Dendritic cell treated with granulocyte-macrophage colony-stimulating factor and Interleukin-4, amounts not matched to agents 40 ng/mL and 50 ng/mL, for 4 days (primary cell): ENCODE measurements around the gene DHRS2.

Experiments used
- H3K27ac Mint-ChIP-seq: one replicate; pipeline ENCODE4 v1.8.0; 2022; ENCODE audit warnings: mild to moderate bottlenecking, mixed read lengths
- H3K27me3 Mint-ChIP-seq: one replicate; pipeline ENCODE4 v1.8.0; 2022; ENCODE audit warnings: mild to moderate bottlenecking, mixed read lengths
- H3K36me3 Mint-ChIP-seq: one replicate; pipeline ENCODE4 v1.8.0; 2022; ENCODE audit warnings: low read depth, mixed read lengths
- H3K4me1 Mint-ChIP-seq: one replicate; pipeline ENCODE4 v1.8.0; 2022; ENCODE audit warnings: low read depth, mixed read lengths
- H3K4me3 Mint-ChIP-seq: one replicate; pipeline ENCODE4 v1.8.0; 2022; ENCODE audit warnings: mild to moderate bottlenecking, moderate library complexity, mixed read lengths
- H3K9me3 Mint-ChIP-seq: one replicate; pipeline ENCODE4 v1.8.0; 2022; ENCODE audit warnings: mixed read lengths
- intact Hi-C: fragments of 100-400 bp; cut with micrococcal nuclease; formaldehyde crosslinking; loops from one replicate; pipeline ENCODE4 v1.15.0; 2022

Gene DHRS2

GRCh38 chr14:23620177-23620702 is 15.9 kb upstream of the DHRS2 start:
- H3K9me3 Mint-ChIP-seq, result peaks cover 13% of the 10 kb centered on the region
- peaks cover 9% of the 10 kb centered on the region for H3K27me3 Mint-ChIP-seq
- intact Hi-C loops, result no loop called here
- no peak overlapping the region for H3K4me3 Mint-ChIP-seq
- H3K27ac Mint-ChIP-seq, result peak overlapping the region; percentile 56
- H3K36me3 Mint-ChIP-seq, result no peaks in the 10 kb centered on the region
- peaks cover 39% of the 10 kb centered on the region for H3K4me1 Mint-ChIP-seq

DNA sequence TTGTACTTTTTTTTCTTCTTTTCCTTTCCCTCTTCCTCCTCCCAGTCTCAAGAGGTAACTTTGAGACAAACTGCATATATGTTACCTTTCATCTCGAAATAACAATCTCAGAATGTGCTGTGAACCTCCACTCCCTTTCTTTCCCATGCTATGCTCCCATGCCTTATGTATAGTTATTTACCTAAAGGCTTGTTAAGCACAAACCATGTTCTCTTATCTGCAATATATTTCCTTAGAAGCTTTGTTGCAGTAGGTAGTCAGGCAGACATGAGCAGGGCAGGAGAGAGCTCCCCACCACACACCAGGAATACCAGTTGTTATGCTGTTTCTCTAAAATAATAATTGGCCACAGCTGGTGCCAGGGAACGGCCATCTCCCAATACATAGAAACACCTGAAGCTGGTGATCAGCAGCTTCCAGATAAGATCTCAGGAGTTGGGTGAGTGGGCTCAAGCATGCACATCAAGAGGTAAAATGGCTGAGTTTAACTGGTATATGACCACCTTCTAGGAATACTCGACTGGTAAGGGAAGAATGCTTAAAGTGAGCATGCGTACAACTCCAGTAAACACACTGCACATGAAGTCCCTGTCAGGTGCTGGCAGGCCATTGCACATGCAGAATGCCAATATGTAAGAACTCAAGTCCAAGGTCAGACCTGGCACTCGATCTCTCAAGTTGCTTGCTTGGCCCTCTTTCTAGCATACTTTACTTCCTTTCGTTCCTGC is 14.8 kb upstream of the DHRS2 start:
- intact Hi-C loops, result no loop called here
- H3K4me1 Mint-ChIP-seq, result peaks cover 30% of the 10 kb centered on the region

GRCh38 chr14:23621932-23622730 is 14.0 kb upstream of the DHRS2 start:
- no peak overlapping the region for H3K4me3 Mint-ChIP-seq
- H3K4me1 Mint-ChIP-seq, result peaks cover 30% of the 10 kb centered on the region
- peaks cover 17% of the 10 kb centered on the region for H3K9me3 Mint-ChIP-seq
- no peaks in the 10 kb centered on the region for H3K36me3 Mint-ChIP-seq
- H3K27me3 Mint-ChIP-seq, result peaks cover 14% of the 10 kb centered on the region
- H3K27ac Mint-ChIP-seq, result no peak overlapping the region
- intact Hi-C loops, result no loop called here

More for the DNA sequence above, 14.8 kb upstream of the DHRS2 start:
- H3K27me3 Mint-ChIP-seq, result peaks cover 9% of the 10 kb centered on the region
- H3K9me3 Mint-ChIP-seq, result peaks cover 17% of the 10 kb centered on the region
- H3K27ac Mint-ChIP-seq, result no peak overlapping the region
- no peaks in the 10 kb centered on the region for H3K36me3 Mint-ChIP-seq
- H3K4me3 Mint-ChIP-seq, result no peak overlapping the region

DNA sequence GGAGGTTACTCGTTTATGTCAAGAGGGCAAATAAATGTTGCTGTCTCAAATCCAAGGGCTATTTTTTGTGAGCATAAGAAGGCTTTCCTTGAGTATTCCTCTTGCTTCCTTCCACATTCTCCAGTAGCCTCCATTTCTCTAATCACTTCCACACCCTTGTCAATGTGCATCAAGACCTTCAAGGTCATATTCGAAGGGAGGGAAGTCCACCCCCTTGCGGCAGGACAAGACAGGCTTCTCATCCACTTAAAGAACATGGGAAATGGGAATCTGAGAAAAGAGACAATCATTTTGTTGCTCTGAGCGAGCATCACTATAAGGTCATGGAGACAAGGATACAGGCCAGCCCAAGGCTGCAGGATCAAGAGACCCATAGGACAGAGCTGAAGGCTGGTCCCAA is 13.2 kb upstream of the DHRS2 start:
- no peak overlapping the region for H3K4me3 Mint-ChIP-seq
- H3K4me1 Mint-ChIP-seq, result peaks cover 30% of the 10 kb centered on the region
- no peaks in the 10 kb centered on the region for H3K36me3 Mint-ChIP-seq
- peaks cover 17% of the 10 kb centered on the region for H3K9me3 Mint-ChIP-seq
- peaks cover 15% of the 10 kb centered on the region for H3K27me3 Mint-ChIP-seq
- H3K27ac Mint-ChIP-seq, result no peak overlapping the region
- intact Hi-C loops, result no loop called here

- intact Hi-C loops, result no loop called here
- peaks cover 14% of the 10 kb centered on the region for H3K27me3 Mint-ChIP-seq
Observed at GRCh38 chr14:23623962-23624361, 12.2 kb upstream of the DHRS2 start.

DNA sequence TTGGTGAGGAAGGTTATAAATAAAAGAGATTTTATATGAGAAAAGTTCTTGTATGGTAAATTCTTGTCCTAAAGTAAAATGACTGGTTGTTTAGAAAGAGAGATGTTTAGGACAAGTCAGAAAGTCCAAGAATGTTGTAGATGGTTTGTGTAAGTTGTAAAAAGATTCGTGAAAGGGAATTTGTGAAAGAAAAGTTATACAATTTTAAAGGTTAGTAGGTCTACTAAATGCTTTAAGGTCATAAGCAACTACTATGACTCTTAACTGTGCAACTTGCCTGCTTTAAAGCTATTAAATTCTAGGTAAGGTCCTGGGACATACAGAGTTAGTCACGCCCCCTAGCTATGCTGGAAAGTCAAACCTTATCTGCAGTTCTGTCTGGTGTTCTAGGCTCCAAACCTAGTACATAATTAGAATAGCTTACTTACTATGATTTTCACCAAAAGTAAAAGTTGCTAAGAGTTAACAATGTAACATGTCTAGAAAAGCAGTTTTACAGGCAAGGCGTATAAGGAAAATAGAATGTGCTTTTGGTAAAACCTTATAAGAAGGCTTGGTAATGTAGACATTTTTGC is 11.2 kb upstream of the DHRS2 start:
- intact Hi-C loops, result no loop called here
- Mint-ChIP-seq H3K4me1 (peaks cover 23% of the 10 kb centered on the region), H3K27me3 (peaks cover 13% of the 10 kb centered on the region), H3K4me3 (no peak overlapping the region), H3K9me3 (peaks cover 17% of the 10 kb centered on the region), H3K27ac (no peak overlapping the region), H3K36me3 (no peaks in the 10 kb centered on the region)

More at GRCh38 chr14:23623962-23624361, 12.2 kb upstream of the DHRS2 start:
- no peaks in the 10 kb centered on the region for H3K36me3 Mint-ChIP-seq
- H3K27ac Mint-ChIP-seq, result no peak overlapping the region
- peaks cover 17% of the 10 kb centered on the region for H3K9me3 Mint-ChIP-seq
- H3K4me3 Mint-ChIP-seq, result no peak overlapping the region
- H3K4me1 Mint-ChIP-seq, result peaks cover 21% of the 10 kb centered on the region

DNA sequence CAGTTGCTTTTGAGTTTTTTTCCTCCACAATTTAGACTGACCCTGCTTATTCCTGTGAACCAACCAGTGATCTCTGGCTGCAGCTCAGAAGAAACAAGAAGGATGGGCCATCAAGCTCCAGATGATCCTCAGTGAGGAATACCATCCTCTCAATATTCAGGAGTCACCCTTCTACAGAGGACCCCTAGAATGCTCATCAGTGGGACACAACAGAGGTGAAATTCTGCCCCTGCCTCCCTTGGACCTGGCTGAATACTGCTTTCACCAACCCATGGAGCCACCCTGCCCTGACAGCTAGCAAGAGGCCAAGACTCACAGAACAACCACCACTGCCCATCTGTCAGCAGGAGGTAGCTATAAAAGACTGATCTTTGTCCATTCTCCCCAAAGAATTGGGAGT is 9.2 kb upstream of the DHRS2 start:
- Mint-ChIP-seq H3K36me3 (no peaks in the 10 kb centered on the region), H3K9me3 (peaks cover 17% of the 10 kb centered on the region), H3K27ac (no peak overlapping the region), H3K4me1 (peaks cover 33% of the 10 kb centered on the region), H3K27me3 (peaks cover 16% of the 10 kb centered on the region), H3K4me3 (no peak overlapping the region)
- intact Hi-C loops, result no loop called here

DNA sequence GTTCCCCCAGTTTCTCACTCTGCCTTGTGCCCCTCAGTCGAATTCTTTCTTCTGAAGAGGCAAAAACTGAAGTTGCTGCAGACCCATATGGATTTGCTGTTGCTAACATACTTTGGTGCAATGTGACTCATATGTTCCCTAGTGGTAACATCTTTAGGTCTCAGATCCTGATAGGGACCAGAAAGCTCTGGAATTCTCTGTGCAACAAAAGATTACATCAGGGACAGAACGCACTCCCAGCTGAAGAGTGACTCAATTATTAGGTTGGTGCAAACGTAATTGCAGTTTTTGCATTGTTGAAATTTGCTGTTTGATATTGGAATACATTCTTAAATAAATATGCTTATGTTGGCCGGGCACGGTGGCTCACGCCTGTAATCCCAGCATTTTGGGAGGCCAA is 8.2 kb upstream of the DHRS2 start:
- H3K9me3 Mint-ChIP-seq, result peaks cover 17% of the 10 kb centered on the region
- H3K4me1 Mint-ChIP-seq, result peaks cover 31% of the 10 kb centered on the region
- H3K27me3 Mint-ChIP-seq, result peaks cover 20% of the 10 kb centered on the region
- no peaks in the 10 kb centered on the region for H3K36me3 Mint-ChIP-seq
- no peak overlapping the region for H3K27ac Mint-ChIP-seq
- no peak overlapping the region for H3K4me3 Mint-ChIP-seq
- intact Hi-C loops, result no loop called here

DNA sequence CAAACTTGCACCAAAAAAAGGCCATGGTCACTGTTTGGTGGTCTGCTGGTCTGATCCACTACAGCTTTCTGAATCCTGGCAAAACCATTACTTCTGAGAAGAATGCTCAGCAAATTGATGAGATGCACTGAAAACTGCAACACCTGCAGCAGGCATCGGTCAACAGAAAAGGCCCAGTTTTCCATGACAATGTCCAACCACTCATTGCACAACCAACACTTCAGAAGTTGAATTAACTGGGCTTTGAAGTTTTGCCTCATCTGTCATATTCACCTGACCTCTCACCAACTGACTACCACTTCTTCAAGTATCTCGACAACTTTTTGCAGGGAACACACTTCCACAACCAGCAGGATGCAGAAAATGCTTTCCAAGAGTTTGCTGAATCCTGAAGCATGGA is 7.0 kb upstream of the DHRS2 start:
- H3K36me3 Mint-ChIP-seq, result no peaks in the 10 kb centered on the region
- H3K4me1 Mint-ChIP-seq, result peaks cover 40% of the 10 kb centered on the region
- peaks cover 25% of the 10 kb centered on the region for H3K27me3 Mint-ChIP-seq
- intact Hi-C loops, result no loop called here
- no peak overlapping the region for H3K4me3 Mint-ChIP-seq
- H3K27ac Mint-ChIP-seq, result peak overlapping the region; percentile 10
- H3K9me3 Mint-ChIP-seq, result peaks cover 14% of the 10 kb centered on the region

GRCh38 chr14:23629832-23630396 is 6.2 kb upstream of the DHRS2 start:
- intact Hi-C loops, result no loop called here
- peaks cover 47% of the 10 kb centered on the region for H3K4me1 Mint-ChIP-seq
- peak overlapping the region; percentile 10 for H3K27ac Mint-ChIP-seq

DNA sequence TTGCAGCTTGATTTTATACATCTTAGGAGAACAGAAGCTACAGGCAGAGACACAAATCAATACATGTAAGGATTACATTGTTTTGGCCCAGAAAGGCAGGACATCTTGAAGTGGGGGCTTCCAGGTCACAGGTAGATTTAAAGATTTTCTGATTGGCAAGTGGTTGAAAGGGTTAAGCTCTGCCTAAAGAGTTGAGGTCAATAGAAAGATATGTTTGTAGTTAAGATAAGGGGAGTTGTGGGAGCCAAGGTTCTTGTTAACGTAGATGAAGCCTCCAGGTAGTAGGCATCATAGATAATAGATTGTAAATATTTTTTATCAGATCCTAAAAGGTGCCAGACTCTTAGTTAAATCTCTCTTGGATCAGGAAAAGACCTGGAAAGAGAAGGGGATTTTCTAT is 5.5 kb upstream of the DHRS2 start:
- peak overlapping the region; percentile 10 for H3K27ac Mint-ChIP-seq
- peaks cover 23% of the 10 kb centered on the region for H3K27me3 Mint-ChIP-seq
- H3K9me3 Mint-ChIP-seq, result peaks cover 9% of the 10 kb centered on the region
- peaks cover 54% of the 10 kb centered on the region for H3K4me1 Mint-ChIP-seq
- H3K4me3 Mint-ChIP-seq, result peak overlapping the region; percentile 67
- H3K36me3 Mint-ChIP-seq, result peaks cover 8% of the 10 kb centered on the region
- intact Hi-C loops, result no loop called here

More at GRCh38 chr14:23629832-23630396, 6.2 kb upstream of the DHRS2 start:
- H3K27me3 Mint-ChIP-seq, result peaks cover 23% of the 10 kb centered on the region
- H3K9me3 Mint-ChIP-seq, result peaks cover 13% of the 10 kb centered on the region
- peak overlapping the region; percentile 67 for H3K4me3 Mint-ChIP-seq
- peaks cover 2% of the 10 kb centered on the region for H3K36me3 Mint-ChIP-seq

DNA sequence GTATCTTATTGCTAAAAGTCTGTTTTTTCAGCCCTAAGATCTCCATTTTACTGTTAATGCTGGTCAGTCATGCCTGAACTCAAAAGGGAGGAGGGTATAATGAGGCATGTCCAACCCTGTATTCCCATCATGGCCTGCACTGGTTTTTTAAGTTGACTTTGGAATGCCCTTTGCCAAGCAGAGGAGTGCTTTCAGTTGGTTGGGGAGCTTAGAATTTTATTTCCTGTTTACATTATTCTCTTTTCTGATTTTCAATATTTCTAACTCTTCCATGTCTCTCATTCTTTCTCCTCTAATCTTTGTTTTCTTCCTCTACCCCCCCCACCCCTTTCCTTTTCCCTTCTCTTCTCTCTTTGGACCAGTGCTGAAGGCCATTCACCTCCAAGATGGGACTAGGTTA is 4.9 kb upstream of the DHRS2 start:
- peaks cover 9% of the 10 kb centered on the region for H3K9me3 Mint-ChIP-seq
- intact Hi-C loops, result no loop called here
- peaks cover 54% of the 10 kb centered on the region for H3K4me1 Mint-ChIP-seq
- H3K27me3 Mint-ChIP-seq, result peaks cover 23% of the 10 kb centered on the region
- H3K27ac Mint-ChIP-seq, result peak overlapping the region; percentile 50
- peak overlapping the region; percentile 46 for H3K4me3 Mint-ChIP-seq
- H3K36me3 Mint-ChIP-seq, result peaks cover 8% of the 10 kb centered on the region

- intact Hi-C loops, result loop anchor here (1.0 kb wide), 1 partner anchor 278 kb away; no protein-coding TSS in a partner anchor
- H3K36me3 Mint-ChIP-seq, result peaks cover 8% of the 10 kb centered on the region
- H3K4me3 Mint-ChIP-seq, result peak overlapping the region; percentile 58
- peaks cover 54% of the 10 kb centered on the region for H3K4me1 Mint-ChIP-seq
- H3K27me3 Mint-ChIP-seq, result peaks cover 20% of the 10 kb centered on the region
- H3K27ac Mint-ChIP-seq, result peak overlapping the region; percentile 50
- peaks cover 9% of the 10 kb centered on the region for H3K9me3 Mint-ChIP-seq
Observed at GRCh38 chr14:23631702-23632460, 4.3 kb upstream of the DHRS2 start.
